Esophagus squamous epithelium (tissue), 4 donors: Measurements from ENCODE around the gene THAP4.

Source experiments
- POLR2A ChIP-seq, 4 donors: fragments of 450-650 bp; IDR thresholded peaks; one replicate each; pipeline ENCODE4 v1.6.1; 2017; ENCODE audit warnings: antibody characterized with exemption in 4 of 4, mild to moderate bottlenecking in 4 of 4, moderate library complexity in 3 of 4
- TF ChIP-seq, protein P1 (sequence below), 6 experiments: fragments of 450-650 bp in 4 of 6; fragments of 200-600 bp in 2 of 6; sonication (generic) in 2 of 6; IDR thresholded peaks; one replicate each; pipeline ENCODE4 v1.5.1; 2016 to 2019; ENCODE audit warnings: antibody characterized with exemption in 6 of 6, mild to moderate bottlenecking in 4 of 6, moderate library complexity in 4 of 6

DNA sequence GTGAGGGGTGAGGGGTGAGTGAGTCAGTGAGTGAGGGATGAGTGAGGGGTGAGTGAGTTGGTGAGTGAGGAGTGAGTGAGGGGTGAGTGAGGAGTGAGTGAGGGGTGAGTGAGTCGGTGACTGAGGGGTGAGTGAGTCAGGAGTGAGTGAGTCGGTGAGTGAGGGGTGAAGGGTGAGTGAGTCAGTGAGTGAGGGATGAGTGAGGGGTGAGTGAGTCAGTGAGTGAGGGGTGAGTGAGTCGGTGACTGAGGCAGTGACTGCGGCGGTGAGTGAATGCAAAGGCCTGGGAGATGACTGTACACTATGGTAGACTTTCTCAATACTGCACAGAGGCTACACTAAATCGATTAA lies 16.6 kb downstream of the THAP4 start:
- TF ChIP-seq, protein P1, sequence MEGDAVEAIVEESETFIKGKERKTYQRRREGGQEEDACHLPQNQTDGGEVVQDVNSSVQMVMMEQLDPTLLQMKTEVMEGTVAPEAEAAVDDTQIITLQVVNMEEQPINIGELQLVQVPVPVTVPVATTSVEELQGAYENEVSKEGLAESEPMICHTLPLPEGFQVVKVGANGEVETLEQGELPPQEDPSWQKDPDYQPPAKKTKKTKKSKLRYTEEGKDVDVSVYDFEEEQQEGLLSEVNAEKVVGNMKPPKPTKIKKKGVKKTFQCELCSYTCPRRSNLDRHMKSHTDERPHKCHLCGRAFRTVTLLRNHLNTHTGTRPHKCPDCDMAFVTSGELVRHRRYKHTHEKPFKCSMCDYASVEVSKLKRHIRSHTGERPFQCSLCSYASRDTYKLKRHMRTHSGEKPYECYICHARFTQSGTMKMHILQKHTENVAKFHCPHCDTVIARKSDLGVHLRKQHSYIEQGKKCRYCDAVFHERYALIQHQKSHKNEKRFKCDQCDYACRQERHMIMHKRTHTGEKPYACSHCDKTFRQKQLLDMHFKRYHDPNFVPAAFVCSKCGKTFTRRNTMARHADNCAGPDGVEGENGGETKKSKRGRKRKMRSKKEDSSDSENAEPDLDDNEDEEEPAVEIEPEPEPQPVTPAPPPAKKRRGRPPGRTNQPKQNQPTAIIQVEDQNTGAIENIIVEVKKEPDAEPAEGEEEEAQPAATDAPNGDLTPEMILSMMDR (IDR thresholded peaks at IDR 0.05), result no peak
- TF ChIP-seq POLR2A (IDR thresholded peaks at IDR 0.05), result no peak
